GM18867 (cell line): ENCODE results near the gene KATNBL1.

Experiments
- ATAC-seq: cut with Tn5 transposase; IDR thresholded peaks from one replicate; pipeline ENCODE4 v1.9.1; 2021; ENCODE audit warnings: mild to moderate bottlenecking, moderate library complexity; ENCODE audit not compliant: unreplicated experiment

The KATNBL1 gene, protein sequence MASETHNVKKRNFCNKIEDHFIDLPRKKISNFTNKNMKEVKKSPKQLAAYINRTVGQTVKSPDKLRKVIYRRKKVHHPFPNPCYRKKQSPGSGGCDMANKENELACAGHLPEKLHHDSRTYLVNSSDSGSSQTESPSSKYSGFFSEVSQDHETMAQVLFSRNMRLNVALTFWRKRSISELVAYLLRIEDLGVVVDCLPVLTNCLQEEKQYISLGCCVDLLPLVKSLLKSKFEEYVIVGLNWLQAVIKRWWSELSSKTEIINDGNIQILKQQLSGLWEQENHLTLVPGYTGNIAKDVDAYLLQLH

DNA sequence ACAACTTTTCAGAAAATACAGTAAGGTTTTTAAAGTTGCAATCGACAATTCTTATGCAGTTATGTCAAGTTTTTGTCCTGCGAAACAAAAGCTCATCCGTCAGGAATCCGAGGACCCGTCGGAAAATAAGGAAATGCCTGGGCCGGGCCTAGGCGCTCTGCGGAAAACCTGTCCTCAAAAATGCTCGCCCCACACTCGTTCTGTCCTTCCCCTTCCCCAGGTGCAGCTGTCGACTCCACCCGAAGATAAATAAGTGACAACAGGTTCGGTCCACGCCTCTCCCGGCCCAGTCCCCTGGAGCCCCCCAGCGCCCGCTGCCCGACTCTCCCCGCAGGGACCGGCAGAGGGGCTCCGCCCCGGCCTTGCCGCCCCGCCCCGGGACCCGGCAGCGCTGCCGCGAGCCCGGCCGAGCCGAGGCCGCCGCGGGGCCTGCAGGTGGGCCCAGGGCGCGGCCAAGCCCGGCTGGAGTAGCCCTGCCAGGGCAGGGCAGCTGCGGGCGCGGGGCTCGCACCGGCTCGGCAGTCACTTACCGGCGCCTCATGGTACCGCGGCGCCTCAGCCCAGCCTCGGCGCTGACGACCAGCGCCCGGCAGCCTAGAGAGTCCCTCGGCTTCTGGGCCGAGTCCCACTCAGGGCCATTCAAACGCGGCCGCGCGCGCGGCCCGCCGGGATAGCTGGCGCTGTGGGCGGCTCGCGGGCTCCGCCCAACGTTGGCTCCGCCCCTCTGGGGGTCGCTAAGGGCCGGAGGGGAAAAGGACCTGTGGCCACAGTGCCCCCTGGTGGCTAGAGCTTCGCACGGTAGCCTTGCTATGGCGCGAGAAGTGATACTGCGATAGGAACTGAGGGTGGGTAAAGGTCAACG lies at the start of gene KATNBL1:
TSS of gene KATNBL1 (minus strand) at position 676 of the 862 bp plus-strand sequence. CDS start 46,420 bp downstream, outside the sequence.
- peak; percentile 88 for ATAC-seq

DNA sequence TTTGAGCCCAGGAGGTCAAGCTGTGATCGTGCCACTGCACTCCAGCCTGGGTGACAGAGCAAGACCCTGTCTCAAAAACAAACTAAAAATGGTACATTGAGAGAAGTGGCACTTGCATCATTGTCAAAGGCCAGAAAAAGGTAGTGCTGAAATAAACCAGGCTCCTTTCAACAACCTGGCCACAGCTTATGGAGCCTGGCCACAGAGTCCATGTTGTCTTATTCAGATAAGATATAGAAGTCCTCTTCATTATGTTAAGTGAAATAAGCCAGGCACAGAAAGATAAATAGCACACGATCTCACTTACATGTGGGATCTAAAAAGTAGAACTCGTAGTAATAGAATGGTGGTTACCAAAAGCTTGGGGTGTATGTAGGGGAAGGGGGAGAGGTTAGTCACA lies 49.7 kb upstream of the KATNBL1 start:
- no peak for ATAC-seq

DNA sequence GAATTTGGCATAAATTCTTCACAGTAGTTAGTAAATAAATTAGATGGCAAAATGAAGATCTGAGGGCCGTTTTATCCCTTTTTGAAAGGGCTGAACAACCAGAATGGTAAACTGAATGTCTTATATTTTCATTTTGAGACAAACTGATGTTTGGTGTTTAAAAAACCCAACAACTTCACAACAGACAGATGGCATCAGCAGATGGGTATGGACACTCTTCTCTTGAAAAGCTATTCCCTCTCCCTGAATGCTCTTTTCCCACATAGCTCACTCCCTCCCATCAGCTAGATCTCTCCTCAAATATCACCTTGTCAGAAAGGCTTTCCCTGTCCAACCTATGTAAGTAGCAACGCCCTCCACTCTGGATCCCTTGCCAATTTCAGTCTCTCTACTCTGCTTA lies 48.3 kb upstream of the KATNBL1 start:
- ATAC-seq, result no peak

DNA sequence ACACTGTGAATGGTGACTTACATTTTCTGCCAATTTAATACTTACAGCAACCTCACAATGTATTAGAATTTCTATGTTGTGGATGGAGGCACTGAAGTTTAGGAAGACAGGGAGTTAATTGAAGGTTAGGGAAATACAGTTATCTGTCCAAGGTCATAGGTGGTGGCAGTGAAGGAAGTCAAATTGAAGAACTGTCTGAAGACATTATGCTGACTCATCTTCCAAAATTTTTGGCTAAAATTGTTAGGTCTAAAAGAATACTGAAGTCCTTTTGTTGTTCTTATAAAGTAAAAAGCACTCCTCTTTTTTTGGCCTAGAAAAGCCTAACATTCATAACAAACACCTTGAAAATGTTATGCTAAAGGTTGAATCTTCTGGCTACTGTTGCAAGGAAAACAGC lies 42.6 kb upstream of the KATNBL1 start:
- ATAC-seq, result no peak

DNA sequence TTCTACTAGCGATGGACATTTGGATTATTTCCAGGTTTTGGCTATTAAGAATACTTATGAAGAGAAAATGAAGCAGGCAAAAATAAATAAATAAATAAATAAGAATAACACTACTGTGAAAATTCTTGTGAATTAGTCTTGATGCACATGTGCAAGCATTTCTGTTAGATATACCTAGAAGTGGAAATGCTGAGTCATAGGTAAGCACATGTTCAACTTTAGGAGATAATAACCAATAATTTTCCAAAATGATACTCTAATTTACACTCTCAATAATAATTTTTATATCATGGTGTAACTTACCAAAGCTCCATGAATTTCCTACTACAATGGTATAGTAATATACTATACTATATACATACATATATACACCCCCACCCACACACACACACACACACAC lies 38.3 kb upstream of the KATNBL1 start:
- no peak for ATAC-seq

DNA sequence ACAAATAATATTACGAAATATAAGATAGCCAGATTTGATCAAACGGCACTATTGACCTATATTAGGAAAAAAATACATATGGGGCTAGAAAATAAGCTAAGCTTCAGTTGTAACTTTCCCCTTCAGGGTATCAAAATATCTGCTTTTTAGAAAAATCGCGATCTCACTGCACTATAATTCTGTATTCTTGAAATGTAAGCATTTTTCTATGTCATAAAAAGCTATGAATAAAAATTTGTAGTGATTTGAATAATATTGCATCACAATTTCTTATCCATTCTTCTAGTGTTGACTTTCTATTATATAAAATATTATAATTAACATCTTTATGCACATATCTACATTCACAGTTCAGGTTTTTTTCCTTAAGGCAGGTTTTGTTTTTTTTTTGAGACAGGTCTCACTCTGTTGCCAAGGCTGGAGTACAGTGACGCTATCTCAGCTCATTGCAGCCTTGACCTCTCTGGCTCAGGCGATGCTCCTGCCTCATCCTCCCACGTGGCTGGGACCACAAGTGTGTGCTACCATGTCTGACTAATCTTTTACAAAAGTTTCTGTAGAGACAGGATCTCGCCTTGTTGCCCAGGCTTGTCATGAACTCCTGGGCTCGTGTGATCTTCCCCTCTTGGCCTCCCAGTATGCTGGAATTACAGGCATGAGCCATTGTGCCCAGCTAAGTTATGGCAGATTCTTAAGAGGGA lies 36.5 kb upstream of the KATNBL1 start:
- no peak for ATAC-seq

DNA sequence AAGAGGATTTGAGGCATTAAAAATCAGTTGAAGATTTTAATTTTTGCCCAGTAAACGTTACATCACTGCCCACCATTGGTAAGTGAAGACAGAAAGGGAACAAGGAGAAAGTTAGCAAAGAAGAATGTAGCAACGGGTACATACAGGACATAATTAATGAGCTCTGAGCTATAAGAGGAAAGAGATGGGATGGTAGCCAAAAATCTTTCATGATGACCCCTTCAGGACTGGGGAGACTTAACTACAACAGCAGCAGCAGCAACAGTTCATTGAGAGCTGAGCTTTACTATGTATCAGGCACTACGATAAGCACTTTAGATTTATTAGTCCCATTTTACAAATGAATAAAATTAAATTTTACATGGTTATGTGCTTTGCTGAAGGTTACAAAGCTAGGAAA lies 33.3 kb upstream of the KATNBL1 start:
- ATAC-seq, result no peak

DNA sequence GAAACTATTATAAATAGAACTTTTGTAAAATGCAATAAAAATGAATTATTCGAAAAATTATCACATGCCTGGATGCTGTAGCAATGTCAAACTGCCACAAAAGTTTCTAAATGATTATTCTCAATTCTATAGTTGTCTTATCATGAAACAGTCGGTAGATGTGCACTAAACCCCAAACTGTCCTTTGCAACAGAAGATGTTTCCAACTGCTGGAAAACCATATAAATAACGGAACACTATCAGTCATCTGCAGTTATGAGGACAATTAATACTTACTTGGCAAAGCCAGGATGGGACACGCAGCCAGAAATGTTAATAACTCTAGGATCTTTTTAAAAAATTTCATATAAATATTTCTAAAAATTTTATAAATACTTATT lies 32.4 kb upstream of the KATNBL1 start:
- ATAC-seq, result no peak

DNA sequence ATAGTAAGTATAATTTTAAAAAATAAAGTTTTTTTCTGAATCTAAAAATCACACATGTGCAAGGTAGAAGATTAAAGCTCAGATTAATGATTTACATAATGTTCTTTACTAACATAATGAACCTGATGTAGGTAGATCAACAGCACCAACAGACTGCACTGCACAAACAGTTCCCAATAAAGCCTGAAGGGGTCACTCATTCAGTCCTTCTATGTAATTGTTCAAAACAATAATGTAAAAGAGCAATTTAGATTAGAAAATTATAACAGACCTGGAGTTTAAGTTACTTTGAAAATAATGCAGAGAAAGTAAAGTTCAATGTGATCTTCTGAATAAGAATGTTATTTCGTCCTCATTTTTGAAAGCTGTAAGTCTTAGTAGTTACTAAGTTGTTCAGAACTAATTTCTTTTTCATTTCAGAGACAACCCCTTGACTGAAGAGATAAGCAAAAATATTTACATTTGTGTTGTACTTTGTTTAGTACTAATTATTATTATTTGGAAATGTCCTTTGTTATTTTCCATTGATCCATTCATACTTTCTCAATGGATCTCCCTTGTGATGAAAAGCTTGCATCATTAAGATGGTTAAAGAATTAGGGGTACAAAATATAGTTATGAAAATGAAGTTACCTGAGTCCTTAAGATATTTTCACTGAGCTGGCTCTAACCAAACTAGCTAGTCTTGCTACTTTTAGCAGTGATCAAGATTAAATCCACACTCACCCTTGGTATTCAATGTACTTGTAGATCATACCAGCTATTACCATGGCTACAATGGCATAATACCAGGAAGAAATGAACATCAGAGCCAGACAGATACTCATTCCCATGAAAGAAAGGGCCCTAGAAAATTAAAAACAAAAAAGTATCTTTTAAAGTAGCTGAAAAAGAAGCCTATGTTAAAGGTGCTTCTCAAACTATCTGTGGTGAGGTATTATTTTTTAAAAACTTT lies 31.8 kb upstream of the KATNBL1 start:
- no peak for ATAC-seq

DNA sequence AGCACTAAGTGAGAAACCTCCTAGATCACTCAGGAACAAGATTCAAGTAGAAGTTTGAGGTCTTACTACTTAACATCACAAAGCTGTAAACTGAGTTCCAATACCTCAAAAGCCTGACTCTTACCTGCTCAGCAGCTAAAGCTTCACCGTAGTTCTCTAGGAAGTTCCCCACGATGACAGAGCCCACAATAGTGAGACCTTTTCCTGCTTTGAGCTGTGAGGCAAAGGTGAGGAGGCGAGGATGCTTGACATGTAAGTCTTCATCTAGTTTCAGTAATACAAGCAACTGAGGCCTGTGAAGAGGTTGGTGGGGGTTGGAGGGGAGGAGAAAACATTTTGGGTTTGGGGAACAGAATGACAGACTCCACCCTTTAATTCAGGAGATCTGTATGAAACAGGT lies 30.6 kb upstream of the KATNBL1 start:
- ATAC-seq, result no peak

DNA sequence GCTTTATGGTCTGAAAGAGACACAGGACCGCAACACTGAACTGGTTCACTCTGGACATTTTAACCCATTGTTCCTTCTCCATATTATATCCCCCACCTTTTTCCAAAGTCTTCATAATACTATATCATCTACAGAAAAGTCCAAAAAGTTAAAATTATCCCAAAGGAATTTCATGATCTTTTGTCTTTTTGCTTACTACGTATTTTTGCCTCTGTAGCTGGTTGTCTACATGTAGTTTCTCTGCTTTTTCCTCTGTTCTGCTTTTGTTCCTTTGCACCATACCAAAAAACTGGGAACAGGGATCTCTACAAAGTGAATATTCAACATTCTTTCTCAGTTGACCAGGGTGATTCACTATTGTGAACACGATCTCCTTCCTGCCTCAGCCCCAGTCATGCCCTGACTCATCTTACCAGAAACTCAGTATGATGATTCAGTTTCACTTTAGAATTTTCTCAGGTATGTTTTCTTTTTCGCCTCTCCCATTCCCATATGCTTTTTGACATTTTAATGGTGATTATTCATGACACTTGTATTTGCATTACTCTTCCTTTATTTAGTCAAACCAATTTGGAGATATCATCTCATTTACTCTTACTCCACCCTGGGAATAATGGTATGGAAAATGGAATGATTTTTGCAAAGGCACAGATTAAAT lies 29.4 kb upstream of the KATNBL1 start:
- no peak for ATAC-seq

DNA sequence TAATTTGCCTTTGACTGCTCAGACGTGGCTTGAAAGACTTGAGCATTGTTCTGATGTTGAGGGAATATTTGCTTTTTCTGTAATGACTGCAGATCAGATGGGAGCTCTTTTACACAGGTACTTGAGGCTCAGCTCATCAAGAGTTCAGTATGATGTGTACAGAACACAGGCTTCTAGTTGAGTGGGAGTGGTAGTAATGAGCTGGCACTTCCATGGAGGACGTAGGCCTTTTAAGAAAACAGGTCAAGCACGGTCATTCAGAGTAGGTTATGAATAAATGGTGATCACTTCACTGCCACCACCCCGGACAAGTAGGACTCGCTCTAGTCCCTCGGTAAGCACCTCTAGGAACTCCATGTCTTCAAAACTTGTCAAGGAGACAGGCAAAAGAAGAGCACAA lies 23.7 kb upstream of the KATNBL1 start:
- ATAC-seq, result no peak

DNA sequence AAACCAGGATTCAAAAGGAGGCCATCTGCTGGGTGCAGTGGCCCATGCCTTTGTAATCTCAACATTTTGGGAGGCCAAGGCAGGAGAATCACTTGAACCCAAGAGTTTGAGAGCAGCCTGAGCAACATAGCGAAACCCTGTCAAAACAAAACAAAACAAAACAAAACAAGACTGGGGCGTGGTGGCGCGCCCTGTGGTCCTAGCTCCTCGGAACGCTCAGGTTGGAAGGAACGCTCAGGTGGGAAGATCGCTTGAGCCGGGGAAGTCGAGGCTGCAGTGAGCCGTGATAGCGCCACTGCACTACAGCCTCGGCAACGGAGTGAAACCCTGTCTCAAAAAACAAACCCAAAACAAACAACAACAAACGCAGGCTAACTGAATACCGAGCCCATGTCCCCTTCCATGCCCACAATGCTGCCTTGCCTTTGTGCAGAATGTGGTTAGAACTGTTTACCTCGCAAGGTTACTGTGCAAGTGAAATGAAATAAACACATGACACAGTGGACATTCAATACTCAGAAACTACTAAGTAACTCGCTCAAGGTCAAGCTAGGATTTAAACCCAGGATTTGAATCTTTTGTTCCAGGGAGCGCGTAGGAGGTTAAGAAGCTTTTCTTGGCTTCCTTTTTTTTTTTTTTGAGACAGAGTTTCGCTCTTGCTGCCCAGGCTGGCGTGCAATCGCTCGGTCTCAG lies 14.2 kb upstream of the KATNBL1 start:
- ATAC-seq, result no peak

DNA sequence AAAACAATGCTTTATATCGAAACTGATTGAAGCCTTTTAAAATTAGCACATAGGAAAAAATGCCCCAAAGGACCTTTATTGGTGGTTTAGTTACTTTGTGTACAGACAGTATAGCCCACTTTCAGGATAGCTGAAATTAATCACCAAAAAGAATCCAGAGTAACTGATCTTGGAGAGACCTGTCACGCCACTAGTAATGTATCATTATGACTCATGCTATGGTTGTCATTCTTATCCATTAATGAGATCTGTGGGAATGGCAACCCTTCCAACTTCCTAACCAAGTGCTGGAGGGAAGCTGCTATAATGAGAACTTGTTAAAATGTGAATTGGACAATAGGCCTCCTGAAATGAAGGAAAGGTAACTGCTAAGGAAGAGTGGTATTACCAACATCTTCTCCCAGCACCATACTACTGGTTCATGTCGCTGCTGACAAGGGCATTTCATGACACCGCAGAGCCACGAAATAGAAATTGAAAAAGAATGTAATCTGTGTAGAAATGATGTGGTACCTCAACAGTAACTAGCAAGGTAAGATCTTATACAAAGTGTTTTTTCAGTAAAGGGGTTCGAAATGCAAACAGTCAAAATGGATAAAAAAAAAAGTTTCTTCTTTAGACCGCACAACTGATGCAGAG lies 7.8 kb upstream of the KATNBL1 start:
- no peak for ATAC-seq

DNA sequence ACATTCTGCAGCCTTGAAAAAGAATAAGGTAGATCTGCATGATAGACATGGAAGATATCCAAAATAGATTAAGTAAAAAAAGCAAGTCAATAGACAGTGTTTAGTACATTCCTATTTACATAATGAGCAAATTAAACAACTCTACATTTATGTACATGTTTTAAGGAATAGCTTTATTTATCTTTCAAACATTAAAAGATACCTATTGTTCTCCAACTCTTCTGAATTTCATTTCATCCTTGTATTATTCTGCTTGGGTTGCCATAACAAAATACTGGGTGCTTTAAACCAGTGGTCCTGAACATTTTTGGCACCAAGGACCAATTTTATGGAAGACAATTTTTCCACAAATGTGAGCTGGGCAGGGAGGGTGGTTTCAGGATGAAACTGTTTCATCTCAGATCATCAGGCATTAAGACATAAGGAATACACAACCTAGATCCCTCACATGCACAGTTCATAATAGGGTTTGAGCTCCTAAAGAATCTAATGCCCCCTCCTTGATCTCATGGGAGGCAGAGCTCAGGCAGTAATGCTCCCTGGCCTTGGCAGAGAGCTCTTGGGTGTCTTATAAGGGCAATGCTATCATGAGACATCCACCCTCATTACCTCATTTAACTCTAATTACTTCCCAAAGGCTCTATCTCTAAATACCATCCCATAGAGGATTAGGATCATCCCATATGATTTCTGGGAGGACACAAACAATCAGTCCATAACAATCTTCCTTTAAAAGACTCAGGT lies 6.8 kb upstream of the KATNBL1 start:
- ATAC-seq, result no peak

DNA sequence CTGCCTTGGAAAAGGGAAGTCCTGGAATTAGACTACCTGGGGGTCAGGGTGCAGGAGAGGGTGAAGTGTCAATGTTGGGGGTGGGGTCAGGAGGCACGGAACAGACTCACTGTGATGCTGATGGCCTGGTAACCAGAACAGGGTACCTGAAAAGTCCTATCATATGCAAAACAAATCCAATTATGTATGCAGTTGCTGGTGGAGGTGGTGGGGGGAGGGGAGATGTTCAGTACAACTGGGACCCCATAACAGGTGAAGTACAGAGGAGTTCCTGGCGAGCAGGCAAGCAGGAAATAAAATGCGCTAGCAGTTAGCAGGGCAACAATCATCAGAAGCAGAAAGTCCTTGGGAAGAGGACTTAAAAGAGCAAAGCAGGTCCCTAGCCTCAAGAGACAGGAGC lies 4.2 kb upstream of the KATNBL1 start:
- ATAC-seq, result no peak

DNA sequence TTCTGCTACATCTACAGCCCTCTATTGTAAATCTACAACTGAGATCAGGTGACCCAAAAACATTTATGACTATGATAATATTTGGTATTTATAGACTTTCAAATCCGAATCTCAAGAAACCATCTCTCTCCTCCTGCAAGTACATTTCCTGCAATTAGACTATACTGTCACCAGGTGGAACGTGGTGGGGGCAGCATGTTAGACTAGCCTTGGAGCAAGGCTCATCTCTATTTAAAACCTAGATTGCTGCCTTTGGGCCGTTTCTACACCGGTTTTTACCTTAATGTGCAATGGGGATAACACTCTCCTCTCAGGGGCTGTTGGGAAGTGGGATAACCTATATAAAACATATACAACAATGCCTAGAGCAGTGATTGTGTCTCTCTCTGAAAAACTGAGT lies 3.8 kb upstream of the KATNBL1 start:
- ATAC-seq, result no peak

DNA sequence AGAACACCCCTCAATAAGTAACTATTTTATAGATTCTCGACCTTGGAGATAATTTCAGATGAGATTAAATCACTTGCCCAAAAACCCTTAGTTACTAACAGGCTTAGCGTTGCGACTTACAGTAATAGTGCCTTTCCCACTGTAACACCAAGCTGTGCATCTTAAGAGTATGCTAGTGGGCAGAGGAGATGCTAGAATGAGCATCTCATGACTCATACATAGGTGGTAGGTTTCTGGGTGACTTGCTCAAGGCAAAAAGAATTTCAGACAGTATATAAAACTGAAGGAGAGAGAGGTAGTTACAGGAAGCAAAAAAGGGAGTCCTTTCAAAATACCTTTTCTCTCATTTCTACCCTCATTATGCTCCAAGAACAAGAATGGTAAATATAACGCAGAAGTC lies 3.9 kb downstream of the KATNBL1 start:
- ATAC-seq, result no peak
